GM12878 (cell line): ENCODE measurements around the gene LURAP1L. TPM values are rescaled to one million over a fixed set of nuclear protein-coding genes. Genes with fewer than 3 reads are reported as not detected.
"Not testable (repeated sequence)": the region's sequence is repeated elsewhere in the genome, so short reads cannot be mapped to it uniquely, and the experiment has no call there.

Source experiments
- ATAC-seq: fragments of 200-7000 bp; cut with Tn5 transposase; 3 replicates; pipeline ENCODE4 v1.9.1; 2020; ENCODE audit warnings: mild to moderate bottlenecking, moderate library complexity
- BruUV-seq: library from RNA; stranded (reverse); fragments of 400-500 nt; replicated peaks from 2 replicates; lab custom pipeline; 2021; lab: Mats Ljungman, UMichigan
- CTCF ChIA-PET: fragments of 300-600 bp; sonication (Branson Sonifier 250); formaldehyde crosslinking; extraction: SDS; loops from one replicate; lab custom pipeline; 2021; ENCODE audit warnings: inconsistent platforms; lab: Yijun Ruan, JAX
- POLR2A ChIA-PET: fragments of 350-600 bp; formaldehyde crosslinking; extraction: SDS; loops from one replicate; lab custom pipeline; 2021; ENCODE audit warnings: inconsistent platforms; lab: Charles Lee
- RAD21 ChIA-PET: fragments of 300-600 bp; sonication (Branson Sonifier 250); formaldehyde crosslinking; loops from one replicate; lab custom pipeline; 2023; ENCODE audit warnings: antibody characterized with exemption; ENCODE audit not compliant: unreplicated experiment; lab: Charles Lee
- SMC1A ChIA-PET: fragments of 300-600 bp; sonication (Branson Sonifier 250); formaldehyde crosslinking; loops from one replicate; lab custom pipeline; 2023; ENCODE audit not compliant: unreplicated experiment, uncharacterized antibody; lab: Charles Lee
- DNase-seq: peaks from one replicate; pipeline ENCODE4 v3.0.0-alpha.2; 2011; ENCODE audit warnings: low read depth, low spot score
- FAIRE-seq: peaks from 3 replicates; lab custom pipeline; 2011; peaks lifted over from hg19 to GRCh38; lab: Jason Lieb, UNC
- H2AFZ ChIP-seq: 2 replicates; pipeline ENCODE4 v1.6.0; 2011; ENCODE audit warnings: low read depth, low read length, control low read depth; ENCODE audit not compliant: control insufficient read depth
- H3K27ac ChIP-seq: 2 replicates; pipeline ENCODE4 v1.5.1; 2011; ENCODE audit warnings: control low read depth; ENCODE audit not compliant: control insufficient read depth, insufficient read depth
- H3K27me3 ChIP-seq, 2 experiments: replicated peaks in 1 of 2; 2 replicates each; pipeline versions ENCODE4 v1.6.0 to v1.6.1; 2011; ENCODE audit warnings: low read length in 1 of 2; ENCODE audit not compliant: control insufficient read depth in 2 of 2, insufficient read depth in 2 of 2
- H3K36me3 ChIP-seq, 2 experiments: 2 replicates each; pipeline ENCODE4 v1.5.1; 2011; ENCODE audit warnings: low read length in 1 of 2; ENCODE audit not compliant: control insufficient read depth in 2 of 2, insufficient read depth in 2 of 2
- H3K4me1 ChIP-seq: 2 replicates; pipeline ENCODE4 v1.6.1; 2011; ENCODE audit warnings: mild to moderate bottlenecking, low read length, moderate library complexity, mixed read lengths; ENCODE audit not compliant: control insufficient read depth, insufficient read depth
- H3K4me2 ChIP-seq: 2 replicates; pipeline ENCODE4 v1.6.0; 2011; ENCODE audit warnings: control low read depth; ENCODE audit not compliant: control insufficient read depth, insufficient read depth
- H3K4me3 ChIP-seq: fragments of 200-600 bp; sonication (generic); 2 replicates; pipeline ENCODE4 v1.5.1; 2016
- H3K79me2 ChIP-seq: 2 replicates; pipeline ENCODE4 v1.6.0; 2011; ENCODE audit warnings: low read length; ENCODE audit not compliant: control insufficient read depth, insufficient read depth
- H3K9ac ChIP-seq: 2 replicates; pipeline ENCODE4 v1.8.0; 2011; ENCODE audit warnings: low read length, control low read depth, mixed read lengths; ENCODE audit not compliant: control insufficient read depth, insufficient read depth
- H3K9me3 ChIP-seq: replicated peaks from 3 replicates; pipeline ENCODE4 v1.5.1; 2011; ENCODE audit warnings: mild to moderate bottlenecking, low read length; ENCODE audit not compliant: control insufficient read depth, insufficient read depth
- H4K20me1 ChIP-seq: 2 replicates; pipeline ENCODE4 v1.6.0; 2011; ENCODE audit not compliant: control insufficient read depth, insufficient read depth
- CREB1 ChIP-seq: IDR thresholded peaks from 2 replicates; pipeline ENCODE4 v1.6.1; 2012; ENCODE audit warnings: low read depth, mild to moderate bottlenecking, inconsistent platforms
- IKZF1 ChIP-seq: fragments of 450-650 bp; conservative IDR thresholded peaks from 2 replicates; pipeline ENCODE4 v1.6.1; 2017; ENCODE audit warnings: antibody characterized with exemption, mild to moderate bottlenecking
- KLF5 ChIP-seq: fragments of 450-650 bp; IDR thresholded peaks from 2 replicates; pipeline ENCODE4 v1.6.1; 2014; ENCODE audit warnings: mild to moderate bottlenecking; ENCODE audit not compliant: partially characterized antibody
- LARP7 ChIP-seq: fragments of 450-650 bp; IDR thresholded peaks from 2 replicates; pipeline ENCODE4 v1.6.1; 2017; ENCODE audit warnings: mild to moderate bottlenecking
- NFXL1 ChIP-seq: fragments of 450-650 bp; IDR thresholded peaks from 2 replicates; pipeline ENCODE4 v1.6.1; 2017; ENCODE audit warnings: antibody characterized with exemption, mild to moderate bottlenecking, borderline replicate concordance
- RAD21 ChIP-seq: IDR thresholded peaks from 2 replicates; pipeline ENCODE4 v1.6.1; 2011; ENCODE audit warnings: mild to moderate bottlenecking, low read depth, low read length, moderate library complexity; ENCODE audit not compliant: insufficient read depth
- RB1 ChIP-seq: fragments of 450-650 bp; formaldehyde crosslinking; IDR thresholded peaks from 2 replicates; pipeline ENCODE4 v1.6.1; 2017; ENCODE audit warnings: mild to moderate bottlenecking, borderline replicate concordance
- SMAD5 ChIP-seq: IDR thresholded peaks from 2 replicates; pipeline ENCODE4 v1.6.1; 2016; ENCODE audit warnings: antibody characterized with exemption, low read depth
- SMC3 ChIP-seq: IDR thresholded peaks from 2 replicates; pipeline ENCODE4 v1.6.1; 2011; ENCODE audit warnings: low read length, improper control_type of control experiment, borderline replicate concordance
- SREBF2 ChIP-seq: IDR thresholded peaks from 2 replicates; pipeline ENCODE4 v1.6.1; 2012; ENCODE audit warnings: mild to moderate bottlenecking, low read length
- WGBS: methylation state at CpG from one replicate; pipeline ENCODE4 v1.1.6; 2016; ENCODE audit warnings: low lambda C conversion rate; ENCODE audit not compliant: insufficient replicate concordance, insufficient coverage; ENCODE audit errors: missing lambda C conversion rate; 5-methylcytosine and 5-hydroxymethylcytosine counted together
- in situ Hi-C: fragments of 300-500 bp; cut with MboI; formaldehyde crosslinking; loops from 9 replicates; pipeline ENCODE4 v1.14.3; 2018; ENCODE audit warnings: mixed read lengths
- intact Hi-C: fragments of 100-400 bp; cut with micrococcal nuclease; formaldehyde crosslinking; loops from one replicate; pipeline ENCODE4 v1.14.2; 2022; ENCODE audit not compliant: unreplicated experiment
- polyA plus RNA-seq, 11 experiments: library from polyadenylated mRNA; depleted of rRNA in 4 of 11; unstranded in 6 of 11; stranded (reverse) in 5 of 11; fragments of >200 nt; fragmentation: Nextera tagmentation in 4 of 11; fragmentation: Illumina TruSeq in 1 of 11; extraction: Ambion mirVana in 4 of 11; extraction: Trizol in 1 of 11; gene quantifications; 1 replicate in 1 of 11; 2 replicates in 10 of 11; pipeline versions ENCODE4 v1.2.1 to v1.2.3, GENCODE V29; 2011 to 2016; ENCODE audit warnings: inconsistent platforms in 2 of 11, missing spikeins in 2 of 11, low read depth in 1 of 11
- total RNA-seq, 4 experiments: library from RNA; depleted of rRNA in 3 of 4; stranded (reverse); fragments of >200 nt in 3 of 4; fragmentation: Illumina TruSeq in 1 of 4; extraction: Trizol in 1 of 4; gene quantifications; 2 replicates each; pipeline versions ENCODE4 v1.2.1 to v1.2.3, GENCODE V29; 2013 to 2021
- TF ChIP-seq, protein P1 (sequence below): fragments of 450-650 bp; IDR thresholded peaks from 2 replicates; pipeline ENCODE4 v1.6.1; 2018; ENCODE audit warnings: mild to moderate bottlenecking, low read depth, moderate library complexity; ENCODE audit not compliant: partially characterized antibody
- TF ChIP-seq, protein P2 (sequence below): fragments of 450-650 bp; IDR thresholded peaks from 2 replicates; pipeline ENCODE4 v1.6.1; 2017; ENCODE audit warnings: mild to moderate bottlenecking

Gene LURAP1L
- total and polyA plus RNA-seq, 10 of the 15 experiments (the other 5 are each of a cell fraction or from before 2014, with no cell fraction given) = 0.19 to 3.7 (median 0.69) TPM

DNA sequence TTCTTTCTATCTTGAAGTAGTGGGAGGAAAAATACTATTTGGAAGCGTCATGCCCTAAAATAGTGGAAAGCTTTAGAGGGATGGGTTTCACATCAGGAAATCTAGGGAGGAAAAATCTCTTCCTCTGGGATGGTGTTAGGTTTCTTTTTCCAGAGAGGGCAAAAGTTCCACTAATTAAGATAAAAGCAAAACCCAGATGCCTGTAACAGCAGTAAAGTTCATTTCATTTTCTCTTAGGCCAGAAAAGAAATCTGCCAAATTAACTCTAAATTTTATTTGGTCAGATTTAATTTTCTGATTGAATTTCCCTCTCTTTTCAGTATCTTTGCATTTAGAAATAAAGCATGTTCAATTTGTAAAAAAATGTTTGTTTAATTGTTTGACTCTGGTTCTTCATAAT, 88.8 kb downstream of the LURAP1L start:
- DNase-seq (no peak), FAIRE-seq (no peak), ATAC-seq (no peak)
- intact Hi-C loops (no loop called here), in situ Hi-C loops (no loop called here)
- no TSS peak for BruUV-seq
- Histone ChIP-seq H3K4me2 (no peak overlapping the region), H3K27ac (no peak overlapping the region), H3K27me3 (no peaks in the 10 kb centered on the region), H3K4me1 (no peaks in the 10 kb centered on the region), H2AFZ (no peak overlapping the region), H3K4me3 (no peak overlapping the region), H4K20me1 (no peaks in the 10 kb centered on the region), H3K79me2 (no peaks in the 10 kb centered on the region), H3K36me3 (no peaks in the 10 kb centered on the region), H3K9me3 (no peaks in the 10 kb centered on the region), H3K9ac (no peak overlapping the region)
- ChIA-PET POLR2A (no interaction called here), RAD21 (no interaction called here), CTCF (interaction anchor here (1.1 kb wide), 1 partner anchor 87 kb away, joined by 3 read pairs; no protein-coding TSS in a partner anchor), SMC1A (interaction anchor here (0.6 kb wide), 1 partner anchor 204 kb away, joined by 3 read pairs; no protein-coding TSS in a partner anchor)
- TF ChIP-seq RB1 = no peak
- no peak for TF ChIP-seq SMC3
- TF ChIP-seq IKZF1 = no peak
- TF ChIP-seq, protein P1, sequence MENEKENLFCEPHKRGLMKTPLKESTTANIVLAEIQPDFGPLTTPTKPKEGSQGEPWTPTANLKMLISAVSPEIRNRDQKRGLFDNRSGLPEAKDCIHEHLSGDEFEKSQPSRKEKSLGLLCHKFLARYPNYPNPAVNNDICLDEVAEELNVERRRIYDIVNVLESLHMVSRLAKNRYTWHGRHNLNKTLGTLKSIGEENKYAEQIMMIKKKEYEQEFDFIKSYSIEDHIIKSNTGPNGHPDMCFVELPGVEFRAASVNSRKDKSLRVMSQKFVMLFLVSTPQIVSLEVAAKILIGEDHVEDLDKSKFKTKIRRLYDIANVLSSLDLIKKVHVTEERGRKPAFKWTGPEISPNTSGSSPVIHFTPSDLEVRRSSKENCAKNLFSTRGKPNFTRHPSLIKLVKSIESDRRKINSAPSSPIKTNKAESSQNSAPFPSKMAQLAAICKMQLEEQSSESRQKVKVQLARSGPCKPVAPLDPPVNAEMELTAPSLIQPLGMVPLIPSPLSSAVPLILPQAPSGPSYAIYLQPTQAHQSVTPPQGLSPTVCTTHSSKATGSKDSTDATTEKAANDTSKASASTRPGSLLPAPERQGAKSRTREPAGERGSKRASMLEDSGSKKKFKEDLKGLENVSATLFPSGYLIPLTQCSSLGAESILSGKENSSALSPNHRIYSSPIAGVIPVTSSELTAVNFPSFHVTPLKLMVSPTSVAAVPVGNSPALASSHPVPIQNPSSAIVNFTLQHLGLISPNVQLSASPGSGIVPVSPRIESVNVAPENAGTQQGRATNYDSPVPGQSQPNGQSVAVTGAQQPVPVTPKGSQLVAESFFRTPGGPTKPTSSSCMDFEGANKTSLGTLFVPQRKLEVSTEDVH = no peak
- TF ChIP-seq KLF5 = no peak
- TF ChIP-seq LARP7 = no peak
- no peak for TF ChIP-seq CREB1
- TF ChIP-seq SREBF2 = no peak
- TF ChIP-seq, protein P2, sequence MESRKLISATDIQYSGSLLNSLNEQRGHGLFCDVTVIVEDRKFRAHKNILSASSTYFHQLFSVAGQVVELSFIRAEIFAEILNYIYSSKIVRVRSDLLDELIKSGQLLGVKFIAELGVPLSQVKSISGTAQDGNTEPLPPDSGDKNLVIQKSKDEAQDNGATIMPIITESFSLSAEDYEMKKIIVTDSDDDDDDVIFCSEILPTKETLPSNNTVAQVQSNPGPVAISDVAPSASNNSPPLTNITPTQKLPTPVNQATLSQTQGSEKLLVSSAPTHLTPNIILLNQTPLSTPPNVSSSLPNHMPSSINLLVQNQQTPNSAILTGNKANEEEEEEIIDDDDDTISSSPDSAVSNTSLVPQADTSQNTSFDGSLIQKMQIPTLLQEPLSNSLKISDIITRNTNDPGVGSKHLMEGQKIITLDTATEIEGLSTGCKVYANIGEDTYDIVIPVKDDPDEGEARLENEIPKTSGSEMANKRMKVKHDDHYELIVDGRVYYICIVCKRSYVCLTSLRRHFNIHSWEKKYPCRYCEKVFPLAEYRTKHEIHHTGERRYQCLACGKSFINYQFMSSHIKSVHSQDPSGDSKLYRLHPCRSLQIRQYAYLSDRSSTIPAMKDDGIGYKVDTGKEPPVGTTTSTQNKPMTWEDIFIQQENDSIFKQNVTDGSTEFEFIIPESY = no peak
- no peak for TF ChIP-seq SMAD5
- no peak for TF ChIP-seq NFXL1
- no peak for TF ChIP-seq RAD21
- 50% methylated on average over 1 of the region's 1 CpG for WGBS

DNA sequence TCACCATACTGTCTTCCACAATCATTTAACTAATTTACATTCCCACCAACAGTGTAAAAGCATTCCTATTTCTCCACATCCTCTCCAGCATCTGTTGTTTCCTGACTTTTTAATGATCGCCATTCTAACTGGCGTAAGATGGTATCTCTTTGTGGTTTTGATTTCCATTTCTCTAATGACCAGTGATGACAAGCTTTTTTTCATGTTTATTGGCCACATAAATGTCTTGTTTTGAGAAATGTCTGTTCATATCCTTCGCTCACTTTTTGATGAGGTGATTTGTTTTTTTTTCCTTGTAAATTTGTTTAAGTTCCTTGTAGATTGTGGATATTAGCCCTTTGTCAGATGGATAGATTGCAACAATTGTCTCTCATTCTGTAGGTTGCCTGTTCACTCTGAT, 90.6 kb downstream of the LURAP1L start:
- BruUV-seq = not testable (repeated sequence)

More for the DNA sequence above, 90.6 kb downstream of the LURAP1L start:
- FAIRE-seq, H3K79me2 ChIP-seq, H3K27ac ChIP-seq, H3K9me3 ChIP-seq, ATAC-seq, H3K36me3 ChIP-seq, H2AFZ ChIP-seq, intact Hi-C loops, SMC1A ChIA-PET, H3K4me1 ChIP-seq, DNase-seq, H3K4me3 ChIP-seq, H3K9ac ChIP-seq, H3K4me2 ChIP-seq, in situ Hi-C loops, H3K27me3 ChIP-seq, RAD21 ChIA-PET, CTCF ChIA-PET, POLR2A ChIA-PET, H4K20me1 ChIP-seq: not testable (repeated sequence)
- WGBS = 43% methylated on average over 3 of the region's 3 CpGs
